Measurements from ENCODE around the gene STRN3. TPM values are rescaled to one million over a fixed set of nuclear protein-coding genes. Genes with fewer than 3 reads are reported as not detected.
"Not testable (repeated sequence)": the region's sequence is repeated elsewhere in the genome, so short reads cannot be mapped to it uniquely, and the experiment has no call there.

The STRN3 gene
- total RNA-seq, 1 donor from 2014 or later: 138 TPM

- no peak for DNase-seq
These were observed 27.0 kb downstream of the STRN3 start for GRCh38 chr14:30999038-30999773.

GRCh38 chr14:30998100-30998706, 28.0 kb downstream of the STRN3 start:
- DNase-seq: no peak

GRCh38 chr14:30996892-30997659, 29.1 kb downstream of the STRN3 start:
- DNase-seq: no peak

- DNase-seq: no peak
These were observed 30.5 kb downstream of the STRN3 start for GRCh38 chr14:30995689-30996088.

GRCh38 chr14:30994681-30995620, 31.2 kb downstream of the STRN3 start:
- no peak for DNase-seq

GRCh38 chr14:30993071-30993470, 33.1 kb downstream of the STRN3 start:
- no peak for DNase-seq

- DNase-seq: no peak
These were observed 34.8 kb downstream of the STRN3 start for GRCh38 chr14:30991408-30991807.

- no peak for DNase-seq
These were observed 35.4 kb downstream of the STRN3 start for GRCh38 chr14:30990770-30991169.

- no peak for DNase-seq
These were observed 37.7 kb downstream of the STRN3 start for GRCh38 chr14:30988509-30988908.

- DNase-seq: no peak
These were observed 40.4 kb downstream of the STRN3 start for GRCh38 chr14:30985796-30986195.

GRCh38 chr14:30983858-30984257, 42.3 kb downstream of the STRN3 start:
- DNase-seq: no peak

GRCh38 chr14:30982533-30982932, 43.6 kb downstream of the STRN3 start:
- DNase-seq: no peak

GRCh38 chr14:30980980-30981379, 45.2 kb downstream of the STRN3 start:
- DNase-seq: no peak

GRCh38 chr14:30980106-30980704, 46.0 kb downstream of the STRN3 start:
- not testable (repeated sequence) for DNase-seq

GRCh38 chr14:30977752-30978151, 48.4 kb downstream of the STRN3 start:
- DNase-seq: no peak

- no peak for DNase-seq
These were observed 51.6 kb downstream of the STRN3 start for GRCh38 chr14:30974628-30975027.

- DNase-seq: no peak
These were observed 53.1 kb downstream of the STRN3 start for GRCh38 chr14:30972882-30973582.

GRCh38 chr14:30972036-30972732, 54.0 kb downstream of the STRN3 start:
- DNase-seq: not testable (repeated sequence)

GRCh38 chr14:30971586-30971985, 54.6 kb downstream of the STRN3 start:
- no peak for DNase-seq

GRCh38 chr14:30969796-30970195, 56.4 kb downstream of the STRN3 start:
- DNase-seq: not testable (repeated sequence)

All from occipital lobe (tissue), 2 donors.